ENCODE measurements around the gene CFLAR.
A peak's percentile ranks its signal among the peaks of the same experiment; 100 is the strongest.
"Not testable (repeated sequence)": the region's sequence is repeated elsewhere in the genome, so short reads cannot be mapped to it uniquely, and the experiment has no call there.

Gene CFLAR

GRCh38 chr2:201118961-201119854 lies 3.2 kb downstream of the CFLAR start:
- DNase-seq = peak; percentile 39

GRCh38 chr2:201122276-201122675 lies 6.3 kb downstream of the CFLAR start:
- no peak for DNase-seq

- DNase-seq = no peak
Measured at GRCh38 chr2:201126308-201127151, 10.6 kb downstream of the CFLAR start.

GRCh38 chr2:201127152-201127511 lies 11.2 kb downstream of the CFLAR start:
- DNase-seq = no peak

GRCh38 chr2:201127570-201127969 lies 11.6 kb downstream of the CFLAR start:
- DNase-seq = peak; percentile 37

GRCh38 chr2:201128033-201128432 lies 12.1 kb downstream of the CFLAR start:
- no peak for DNase-seq

- DNase-seq = peak; percentile 52
Measured at GRCh38 chr2:201128933-201129505, 13.1 kb downstream of the CFLAR start.

- peak; percentile 65 for DNase-seq
Measured at GRCh38 chr2:201130524-201131186, 14.7 kb downstream of the CFLAR start.

GRCh38 chr2:201132518-201132917 lies 16.6 kb downstream of the CFLAR start:
- DNase-seq = no peak

- no peak for DNase-seq
Measured at GRCh38 chr2:201135386-201135785, 19.4 kb downstream of the CFLAR start.

GRCh38 chr2:201136889-201137321 lies 20.9 kb downstream of the CFLAR start:
- DNase-seq = no peak

- DNase-seq = no peak
Measured at GRCh38 chr2:201137505-201138400, 21.8 kb downstream of the CFLAR start.

GRCh38 chr2:201138401-201138970 lies 22.5 kb downstream of the CFLAR start:
- no peak for DNase-seq

- not testable (repeated sequence) for DNase-seq
Measured at GRCh38 chr2:201138986-201139781, 23.2 kb downstream of the CFLAR start.

- no peak for DNase-seq
Measured at GRCh38 chr2:201139836-201140604, 24.1 kb downstream of the CFLAR start.

- DNase-seq = no peak
Measured at GRCh38 chr2:201144101-201145051, 28.4 kb downstream of the CFLAR start.

- no peak for DNase-seq
Measured at GRCh38 chr2:201148434-201148990, 32.5 kb downstream of the CFLAR start.
